ENCODE results near the gene ESYT2.

The ESYT2 gene

DNA sequence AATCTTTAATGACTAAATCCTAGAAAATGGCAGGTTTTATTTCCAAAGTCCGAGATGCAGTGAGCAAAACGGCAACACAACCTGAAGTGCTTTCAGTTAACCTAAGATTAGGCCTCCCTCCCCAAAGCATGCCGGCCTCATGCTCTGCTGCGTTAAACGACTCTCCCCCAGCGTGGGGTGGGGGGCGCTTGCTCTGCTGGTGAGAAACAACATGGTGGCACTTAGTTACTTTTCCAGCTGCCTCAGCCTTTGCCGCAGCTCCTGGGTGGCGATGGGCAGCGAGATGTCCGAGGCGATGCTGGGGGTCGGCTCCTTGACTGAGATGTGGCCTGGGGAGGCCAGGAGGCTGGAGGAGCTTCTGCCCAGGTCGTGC, 88.0 kb downstream of the ESYT2 start:
- no peak for DNase-seq

DNA sequence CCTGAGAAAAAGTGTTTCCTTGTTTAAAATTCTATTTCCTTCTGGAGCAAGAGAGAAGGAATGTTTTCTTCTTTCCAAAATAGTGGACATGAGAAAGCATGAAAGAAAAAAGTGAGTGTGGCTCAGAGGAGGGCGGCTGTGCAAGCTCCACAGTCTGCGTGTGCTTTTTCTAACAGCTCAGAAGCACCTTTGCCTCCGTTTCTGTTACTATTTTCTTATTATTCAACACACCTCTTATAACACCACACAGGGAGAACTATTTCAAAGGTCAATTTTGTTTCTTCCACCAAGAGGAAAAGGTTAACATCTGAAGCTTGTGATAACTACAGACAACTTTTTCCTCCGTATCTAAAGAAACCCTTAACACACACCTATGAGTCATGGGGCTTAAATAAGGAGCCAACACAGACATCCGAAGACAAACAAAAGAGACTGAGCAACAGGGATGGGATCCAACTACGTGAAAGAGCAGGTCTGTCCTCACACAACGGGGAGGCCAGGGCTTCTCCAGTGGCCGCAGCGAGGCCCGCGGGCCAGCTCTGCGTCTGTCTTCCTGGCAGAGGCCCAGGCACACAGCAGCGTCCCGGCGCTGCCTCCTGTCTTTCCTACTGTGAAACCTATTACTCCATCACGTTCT, 88.5 kb downstream of the ESYT2 start:
- DNase-seq = peak; percentile 63

DNA sequence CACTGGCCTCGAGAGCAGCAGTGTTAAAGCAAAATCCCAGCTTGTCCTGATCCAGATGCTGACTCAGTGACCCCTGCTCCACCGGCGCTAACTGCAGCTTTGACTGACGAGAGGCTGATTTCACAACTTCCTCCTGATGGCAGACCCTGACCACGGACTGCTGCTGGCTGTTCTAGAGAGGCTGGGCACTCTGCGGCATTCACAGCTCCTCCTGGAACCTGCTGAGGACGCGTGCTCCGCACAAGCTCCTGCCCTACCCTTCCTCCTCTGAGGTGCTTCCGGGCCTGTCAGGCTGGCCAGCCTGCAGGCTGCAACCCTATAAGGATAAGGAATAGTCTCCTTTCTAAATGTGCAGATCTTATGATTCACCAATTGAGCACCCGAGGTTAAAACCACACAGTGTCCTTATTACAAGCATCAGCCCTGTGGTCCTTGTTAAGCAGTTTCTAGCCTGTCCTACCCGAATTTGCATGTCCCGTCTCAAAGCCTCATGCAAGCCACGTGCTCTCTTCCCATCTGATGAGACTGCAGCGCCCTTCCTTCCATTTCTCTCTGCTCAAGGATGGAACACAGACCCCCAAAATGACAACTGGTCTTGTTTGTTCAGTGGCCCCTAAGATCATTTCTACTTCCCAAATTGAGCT, 89.2 kb downstream of the ESYT2 start:
- DNase-seq = peak; percentile 76

DNA sequence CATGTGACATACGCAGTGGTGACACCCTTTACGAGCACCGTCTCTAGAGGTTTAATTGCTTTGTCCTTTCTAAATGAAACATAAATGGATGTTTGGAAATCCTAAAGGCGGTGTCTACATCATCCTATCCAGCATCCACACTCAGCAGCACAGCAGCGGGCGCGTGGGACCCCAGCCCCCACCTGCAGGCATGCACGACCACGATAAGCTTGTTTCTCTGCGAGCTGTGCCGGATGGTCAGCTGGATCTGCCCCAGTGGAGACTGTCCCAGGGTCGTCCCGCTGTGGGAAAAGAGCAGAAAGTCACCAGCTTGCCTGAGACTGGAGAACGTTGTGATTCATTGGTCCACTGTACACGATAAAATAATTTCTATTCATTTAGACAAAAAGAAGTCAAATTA, 90.5 kb downstream of the ESYT2 start:
- no peak for DNase-seq

DNA sequence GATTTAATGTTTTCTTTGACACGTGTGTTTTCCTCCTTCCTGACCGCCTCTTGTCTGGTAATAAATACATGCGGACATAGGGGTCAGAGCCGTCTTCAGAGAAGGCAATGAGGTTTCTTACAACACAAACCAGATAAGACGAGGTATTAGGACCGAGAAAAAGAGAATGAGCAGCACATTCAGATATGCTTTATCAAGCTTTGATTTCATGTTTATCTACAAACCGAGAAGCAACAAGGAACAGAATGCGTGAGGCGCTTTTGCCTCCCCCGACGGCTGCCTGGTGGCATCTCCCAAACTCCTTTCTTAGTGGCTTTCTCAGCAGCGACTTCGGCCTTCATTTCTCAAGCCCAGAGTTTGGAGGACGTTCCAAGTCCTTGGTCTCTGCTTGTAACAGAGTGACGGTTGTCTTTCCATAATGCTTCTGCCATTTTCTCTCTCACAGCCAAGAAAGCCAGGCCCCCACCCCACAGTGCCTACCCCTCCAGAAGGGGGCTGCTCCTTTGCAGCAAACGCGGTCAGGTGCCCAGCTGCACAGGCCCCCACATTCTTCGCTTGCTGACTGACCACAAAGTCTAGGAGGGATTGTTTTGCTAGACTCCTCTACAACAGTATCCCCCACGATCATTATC, 92.1 kb downstream of the ESYT2 start:
- no peak for DNase-seq

DNA sequence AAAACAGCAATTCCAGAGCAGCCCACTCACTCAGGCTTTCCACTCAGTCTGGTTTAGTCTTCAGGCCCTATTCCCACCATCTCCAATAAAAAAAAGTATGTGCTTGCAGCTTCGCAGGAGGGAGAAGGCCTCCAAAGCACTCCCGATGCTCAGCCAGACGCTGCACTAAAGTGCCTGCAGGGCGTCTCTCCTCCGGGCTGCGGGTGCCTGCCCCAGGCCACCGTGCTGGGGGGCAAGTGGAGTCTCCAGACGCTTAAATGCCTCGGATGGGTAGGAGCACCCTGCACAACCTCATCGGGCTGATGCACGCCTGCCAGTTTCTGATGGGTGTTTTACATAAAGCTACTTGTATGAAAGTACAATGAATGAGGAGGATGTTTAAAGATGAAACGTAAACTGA, 93.4 kb downstream of the ESYT2 start:
- no peak for DNase-seq

DNA sequence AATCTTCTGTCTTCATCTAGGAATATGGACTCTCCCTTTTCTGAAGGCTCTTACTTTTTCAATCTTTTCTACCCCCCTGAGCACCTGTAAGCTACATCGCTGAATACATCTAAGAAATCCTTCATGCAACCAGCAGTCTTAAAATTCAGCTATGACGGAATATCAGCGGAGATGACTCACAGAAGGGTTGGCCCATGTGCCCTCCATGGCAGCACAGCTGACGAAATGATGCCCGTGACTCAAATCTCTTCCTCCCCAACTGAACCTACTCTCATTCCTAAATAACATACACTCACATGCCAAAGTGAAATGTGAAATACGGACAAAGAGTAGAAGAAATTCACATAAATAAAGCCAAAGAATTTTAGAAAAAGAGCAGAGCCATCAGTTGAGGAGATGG, 94.4 kb downstream of the ESYT2 start:
- DNase-seq = no peak

DNA sequence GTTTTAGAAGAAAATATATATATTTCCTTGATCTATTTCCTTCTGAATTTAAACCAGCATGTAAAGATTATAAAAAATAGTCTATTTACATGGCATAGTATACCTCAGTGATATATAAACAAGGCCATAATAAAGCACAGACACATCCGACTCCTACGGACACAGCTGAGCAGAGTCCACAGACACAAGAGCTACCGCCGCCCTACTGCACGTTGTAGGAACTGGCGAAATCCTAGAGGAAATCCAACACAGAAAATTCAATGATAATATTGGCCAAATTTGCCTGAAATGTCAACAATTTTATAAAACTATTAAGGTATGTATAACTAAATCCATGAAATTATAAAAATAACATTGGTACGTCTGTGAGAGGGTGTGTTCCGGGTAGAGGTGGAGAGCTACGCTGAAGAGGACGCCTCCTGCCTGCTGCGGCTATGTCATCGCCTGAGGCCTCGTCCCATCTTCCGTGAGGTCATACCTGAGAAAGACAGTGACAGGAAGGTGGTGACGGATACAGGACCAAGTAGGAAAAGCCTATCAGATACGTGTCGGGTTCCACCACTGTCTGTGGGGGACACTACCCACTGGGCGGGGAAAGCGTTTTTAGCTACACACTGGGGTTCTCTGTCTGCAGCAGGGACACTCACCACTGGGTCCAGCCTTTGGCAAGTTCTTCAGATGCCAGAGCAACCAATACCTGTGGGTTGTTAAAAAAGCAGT, 95.4 kb downstream of the ESYT2 start:
- DNase-seq = no peak

DNA sequence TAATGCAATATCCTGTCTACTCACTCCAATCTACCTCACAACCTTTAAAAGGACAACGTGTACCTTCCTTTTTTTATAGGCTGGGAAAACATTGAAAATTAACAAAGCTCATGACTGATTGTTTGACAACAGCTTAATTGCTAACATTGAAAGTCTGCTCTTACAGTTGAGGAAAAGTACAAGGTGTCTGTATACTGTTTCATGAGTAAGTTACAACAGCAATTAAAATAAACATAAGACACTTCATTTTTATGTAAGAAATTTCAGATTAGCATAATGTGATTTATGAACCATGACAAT, 96.1 kb downstream of the ESYT2 start:
- DNase-seq = no peak

DNA sequence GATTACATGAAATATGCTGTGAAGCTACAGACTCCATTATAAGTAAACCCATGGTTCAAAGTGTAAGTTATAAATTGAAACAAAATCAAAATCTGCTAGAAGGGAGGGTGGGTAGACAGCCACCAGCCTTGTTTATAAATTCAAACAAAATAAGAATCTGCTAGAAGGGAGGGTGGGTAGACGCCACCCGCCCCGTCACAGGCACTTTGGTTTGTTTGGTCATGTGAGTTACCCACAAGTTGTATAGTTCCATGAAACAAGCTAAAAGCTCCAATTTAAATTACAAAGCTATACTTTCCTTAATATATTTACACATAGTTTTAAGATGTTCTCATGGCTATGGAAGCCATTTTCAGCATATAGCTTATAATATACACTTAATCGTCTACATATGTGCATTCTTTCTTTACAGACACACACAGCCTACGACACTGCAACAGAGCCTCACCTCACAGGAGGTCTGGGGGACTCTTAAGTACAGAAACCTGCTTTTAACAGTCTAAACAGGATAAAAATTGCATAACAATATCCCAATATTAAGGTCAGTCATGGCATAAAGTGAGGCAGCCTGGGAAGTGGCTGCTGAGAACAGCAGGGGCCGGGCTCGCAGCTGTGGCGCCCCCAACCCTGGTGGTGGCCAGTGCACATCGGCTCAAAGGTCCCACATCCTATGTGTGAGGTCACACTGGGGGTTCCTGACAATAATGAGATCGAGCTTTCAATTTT, 96.7 kb downstream of the ESYT2 start:
- peak; percentile 49 for DNase-seq

DNA sequence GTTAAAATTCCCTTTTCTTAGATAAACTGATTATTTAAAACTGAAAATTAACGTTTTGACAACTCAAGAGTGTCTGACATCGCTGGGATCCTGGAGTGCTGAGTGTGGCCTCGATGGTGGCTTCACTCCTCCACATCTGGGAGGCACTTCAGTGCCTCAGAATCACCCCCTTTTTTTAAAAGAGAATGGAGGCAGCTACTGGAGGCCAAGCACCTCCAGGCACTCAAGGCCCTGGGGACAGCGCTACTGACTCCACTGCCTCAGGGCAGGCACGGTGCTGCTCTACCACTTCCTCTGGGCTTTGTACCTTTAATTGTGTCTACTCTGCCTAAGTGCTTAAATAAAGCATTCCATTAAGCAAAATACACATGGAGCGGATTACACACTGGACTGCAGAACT, 97.5 kb downstream of the ESYT2 start:
- no peak for DNase-seq

DNA sequence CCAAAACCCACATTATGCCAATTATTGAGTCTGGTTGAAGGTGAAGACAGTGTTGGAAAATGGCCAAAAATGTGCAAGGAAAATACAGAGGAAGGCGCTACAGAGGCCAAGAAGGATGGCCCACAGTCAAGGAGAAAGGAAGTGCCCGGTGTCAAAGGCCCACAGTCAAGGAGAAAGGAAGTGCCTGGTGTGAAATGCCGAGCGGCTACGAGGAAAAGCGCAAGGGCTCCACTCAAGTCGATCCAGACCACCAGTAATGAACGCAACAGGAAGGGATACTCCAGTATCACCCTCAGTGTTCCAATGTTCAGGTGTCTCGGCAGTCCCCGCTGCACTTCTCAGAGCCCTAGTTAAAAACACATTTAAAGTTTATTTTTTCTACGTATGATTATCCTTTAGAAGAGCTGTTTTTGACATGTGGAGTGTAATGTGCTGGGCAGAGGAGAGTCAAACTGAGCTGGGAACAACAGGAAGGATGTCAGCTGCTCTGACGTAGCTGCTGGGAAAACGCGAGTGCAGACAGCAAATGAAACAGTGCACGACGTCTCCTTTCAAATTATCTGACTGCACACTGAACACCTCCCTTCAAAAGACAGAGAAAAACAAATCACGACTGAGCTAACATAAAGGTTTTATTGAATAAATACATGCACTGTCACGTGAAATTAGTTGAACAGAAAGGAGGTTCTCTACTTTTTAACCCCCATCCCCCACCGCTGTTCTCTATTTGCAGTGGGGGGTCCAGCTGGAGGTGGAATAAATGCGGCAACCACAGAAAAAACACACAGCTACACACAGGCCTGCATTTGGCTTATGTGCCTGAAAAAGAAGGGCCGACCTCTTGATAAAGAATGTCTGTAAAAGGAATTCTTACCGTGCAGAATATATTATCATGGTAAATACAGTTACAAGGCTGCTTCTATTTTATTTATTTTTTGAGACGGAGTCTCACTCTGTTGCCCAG, 98.6 kb downstream of the ESYT2 start:
- no peak for DNase-seq

DNA sequence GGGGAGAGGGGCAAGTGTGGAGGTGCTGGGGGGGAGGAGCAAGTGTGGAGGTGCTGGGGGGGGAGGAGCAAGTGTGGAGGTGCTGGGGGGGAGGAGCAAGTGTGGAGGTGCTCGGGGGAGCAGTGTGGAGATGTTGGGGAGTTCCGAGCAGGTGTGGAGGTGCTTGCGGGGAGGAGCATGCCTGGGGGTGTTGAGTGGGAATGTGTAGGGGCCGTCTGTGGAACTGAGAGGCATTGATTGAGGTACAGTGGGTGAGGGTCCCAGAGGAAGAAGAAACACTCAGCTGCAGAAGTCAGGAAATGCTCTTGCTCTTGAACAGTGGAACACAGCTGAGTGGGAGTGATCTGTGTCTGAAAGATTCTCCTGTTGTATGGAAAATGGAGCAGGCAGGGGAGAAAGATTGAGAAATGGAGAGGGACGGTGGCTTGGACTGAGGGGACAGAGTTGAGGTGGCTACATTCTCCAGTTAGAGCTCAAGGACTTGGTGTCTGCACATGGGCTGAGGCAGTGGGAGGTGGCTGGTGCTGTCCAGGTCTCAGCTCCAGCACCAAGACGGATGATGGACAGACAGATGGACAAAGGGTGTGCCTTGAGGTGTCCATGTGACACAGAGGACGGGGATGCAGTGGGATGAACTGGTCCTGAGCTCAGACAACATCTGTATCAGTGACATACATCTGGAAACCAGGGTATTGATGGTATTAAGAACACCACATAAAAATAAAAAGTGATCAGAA, 99.5 kb downstream of the ESYT2 start:
- no peak for DNase-seq

DNA sequence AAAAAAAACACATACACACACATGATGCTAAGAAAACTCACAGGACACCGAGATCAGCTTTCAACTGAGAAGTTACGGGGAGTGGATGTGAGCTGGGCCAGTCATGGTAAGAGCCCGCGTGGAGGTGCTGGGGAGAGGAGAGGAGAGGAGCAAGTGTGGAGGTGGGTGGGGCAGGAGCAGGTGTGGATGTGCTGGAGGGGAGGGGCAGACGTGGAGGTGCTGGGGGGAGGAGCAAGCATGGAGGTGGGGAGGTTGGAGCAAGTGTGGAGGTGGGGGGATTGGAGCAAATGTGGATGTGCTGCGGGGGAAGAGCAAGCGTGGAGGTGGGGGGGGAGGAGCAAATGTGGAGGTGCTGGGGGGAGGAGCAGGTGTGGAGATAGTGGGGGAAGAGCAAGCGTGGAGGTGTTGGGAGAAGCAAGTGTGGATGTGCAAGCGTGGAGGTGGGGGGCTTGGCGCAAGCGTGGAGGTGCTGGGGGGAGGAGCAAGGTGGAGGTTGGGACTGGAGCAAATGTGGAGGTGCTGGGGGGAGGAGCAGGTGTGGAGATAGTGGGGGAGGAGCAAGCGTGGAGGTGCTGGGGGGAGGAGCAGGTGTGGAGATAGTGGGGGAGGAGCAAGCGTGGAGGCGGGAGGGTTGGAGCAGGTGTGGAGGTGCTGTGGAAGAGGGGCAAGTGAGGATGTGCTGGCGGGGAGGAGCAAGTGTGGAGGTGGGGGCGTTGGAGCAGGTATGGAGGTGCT, 100.2 kb downstream of the ESYT2 start:
- no peak for DNase-seq

DNA sequence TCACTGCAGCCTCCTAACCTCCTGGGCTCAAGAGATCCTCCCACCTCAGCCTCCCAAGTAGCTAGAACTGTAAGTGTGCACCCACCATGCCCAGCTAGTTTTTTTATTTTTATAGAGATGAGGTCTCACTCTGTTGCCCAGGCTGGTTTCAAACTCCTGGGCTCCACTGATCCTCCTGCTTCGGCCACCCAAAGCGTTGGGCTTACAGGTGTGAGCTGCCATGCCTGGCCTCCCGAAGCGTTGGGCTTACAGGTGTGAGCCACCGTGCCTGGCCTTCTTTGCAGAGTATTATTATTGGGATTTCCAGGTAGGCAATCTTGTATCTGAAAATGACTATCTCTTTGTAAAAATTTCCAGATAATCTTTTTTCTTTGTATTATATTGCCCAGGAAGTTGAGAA, 101.6 kb downstream of the ESYT2 start:
- DNase-seq = no peak

DNA sequence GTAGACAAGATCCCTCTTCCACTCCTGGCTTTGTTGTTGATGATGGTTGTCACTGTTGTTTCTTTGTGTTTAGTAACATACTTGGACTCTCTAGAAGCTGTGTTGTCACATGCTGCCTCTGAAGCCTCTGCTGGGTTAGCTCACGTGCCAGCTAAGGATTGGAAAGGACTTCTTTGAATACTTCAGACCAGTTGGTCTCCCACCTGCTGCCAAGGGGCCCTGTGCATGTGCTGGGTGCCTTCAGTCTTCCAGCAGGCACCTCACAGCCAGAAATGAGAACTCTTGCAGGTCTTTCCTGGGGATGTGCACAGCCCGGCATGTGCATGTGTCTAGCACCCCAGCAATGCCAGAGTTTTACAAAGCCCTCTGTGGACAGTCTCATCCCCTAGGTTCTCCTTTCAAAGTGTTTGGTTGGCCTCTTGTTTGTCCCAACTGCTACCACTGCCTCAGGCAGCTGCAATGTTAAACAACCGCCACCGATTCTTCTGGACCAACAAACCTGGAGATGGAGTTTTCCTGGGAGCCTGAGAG, 103.0 kb downstream of the ESYT2 start:
- DNase-seq = no peak

DNA sequence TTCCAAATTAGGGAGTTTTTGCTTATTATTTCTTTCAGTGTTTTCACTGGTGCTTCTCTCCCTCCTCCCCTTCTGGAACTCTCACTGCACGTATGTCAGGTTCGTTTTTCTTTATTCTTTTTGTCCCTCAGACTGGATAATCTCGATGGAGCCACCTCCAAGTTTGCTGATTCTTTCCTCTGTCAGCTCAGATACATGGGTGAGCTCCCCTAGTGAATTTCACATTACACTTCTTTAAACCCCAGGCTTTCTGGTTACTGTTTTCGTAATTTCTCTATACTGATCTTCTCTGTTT, 103.9 kb downstream of the ESYT2 start:
- no peak for DNase-seq

DNA sequence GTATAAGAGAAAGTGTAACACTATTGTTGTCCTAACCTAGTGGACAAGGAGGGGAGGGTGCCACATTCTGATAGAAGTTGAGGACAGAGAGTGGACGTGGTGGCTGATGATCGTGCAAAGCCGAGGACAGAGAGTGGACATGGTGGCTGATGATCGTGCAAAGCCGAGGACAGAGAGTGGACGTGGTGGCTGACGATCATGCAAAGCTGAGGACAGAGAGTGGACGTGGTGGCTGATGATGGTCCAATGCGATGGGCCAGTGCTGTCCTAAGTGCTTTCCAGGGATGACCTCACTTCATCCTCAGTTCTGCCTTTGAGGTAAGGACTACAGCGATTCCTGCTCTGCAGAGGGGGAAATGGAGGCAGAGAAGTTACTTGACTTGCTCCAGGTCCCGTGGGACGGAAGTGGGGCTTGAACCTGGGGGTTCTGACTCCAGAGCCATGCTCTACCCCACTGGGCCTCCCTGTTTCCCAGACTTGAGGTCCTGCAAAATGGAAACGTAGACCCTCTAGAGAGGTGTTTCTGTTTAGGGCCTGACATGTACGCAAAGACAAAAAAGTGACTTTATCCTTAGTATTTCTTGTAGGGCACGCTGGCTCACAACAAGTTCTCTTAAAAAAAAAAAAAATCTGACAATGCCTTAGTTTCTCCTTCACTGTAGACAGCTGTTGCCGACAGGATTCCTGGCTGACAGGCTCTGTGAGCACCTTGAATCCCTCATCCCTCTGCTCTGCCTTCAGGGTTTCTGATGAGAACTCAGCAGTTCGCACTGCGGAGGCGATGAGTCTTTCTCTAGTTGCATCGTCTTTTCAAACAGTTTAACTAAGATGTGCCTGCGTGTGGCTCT, 104.4 kb downstream of the ESYT2 start:
- DNase-seq = no peak

DNA sequence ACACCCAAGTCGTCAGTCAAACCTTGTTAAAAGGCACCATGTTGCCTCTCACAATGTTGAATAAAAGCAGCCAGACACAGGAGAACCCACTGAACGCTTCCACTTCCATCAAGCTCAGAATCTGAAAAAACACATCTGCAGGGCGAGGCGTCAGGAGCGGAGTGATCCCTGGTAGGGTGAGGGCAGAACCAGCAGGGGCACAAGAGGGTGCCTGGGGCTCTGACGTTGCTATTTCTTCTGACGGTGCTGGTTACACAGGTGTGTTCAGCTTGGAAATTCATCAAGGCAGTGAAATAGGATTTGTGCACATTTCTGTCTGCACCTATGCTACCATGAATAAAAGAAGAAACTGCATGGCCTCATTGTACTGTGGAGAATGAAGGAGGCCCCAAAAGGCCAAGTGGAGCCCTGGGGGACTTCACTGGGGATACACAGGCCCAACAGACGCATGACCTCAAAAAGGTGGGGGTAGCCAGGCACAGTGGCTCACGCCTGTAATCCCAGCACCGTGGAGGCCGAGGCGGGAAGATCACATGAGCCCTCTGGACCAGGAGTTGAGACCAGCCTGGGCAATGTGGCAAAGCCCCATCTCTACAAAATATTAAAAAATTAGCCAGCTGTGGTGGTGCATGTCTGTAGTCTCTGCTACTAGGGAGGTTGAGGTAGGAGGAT, 105.5 kb downstream of the ESYT2 start:
- no peak for DNase-seq
